ENCODE data around the gene FAM228B.
"Not testable (repeated sequence)": the region's sequence is repeated elsewhere in the genome, so short reads cannot be mapped to it uniquely, and the experiment has no call there.

FAM228B gene

DNA sequence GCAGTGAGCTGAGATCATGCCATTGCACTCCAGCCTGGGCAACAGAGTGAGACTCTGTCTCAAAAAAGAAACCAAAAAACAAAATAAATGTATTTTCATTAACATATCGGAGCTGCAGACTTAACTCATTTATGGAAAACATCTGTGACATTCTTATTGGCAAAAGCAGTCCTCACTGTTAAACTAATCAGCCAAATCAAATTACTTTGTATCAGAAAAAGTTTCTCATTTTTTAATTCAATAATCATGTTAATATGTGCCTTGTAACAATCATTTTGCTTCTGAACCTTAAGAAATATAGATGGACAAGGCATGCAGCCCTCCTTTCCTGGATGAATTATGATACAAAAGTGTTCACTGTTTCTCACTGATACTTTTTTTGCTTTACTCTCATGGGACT, 20.6 kb upstream of the FAM228B start:
- DNase-seq (ENCODE audit: low read depth in 2 of 2) = no peak

DNA sequence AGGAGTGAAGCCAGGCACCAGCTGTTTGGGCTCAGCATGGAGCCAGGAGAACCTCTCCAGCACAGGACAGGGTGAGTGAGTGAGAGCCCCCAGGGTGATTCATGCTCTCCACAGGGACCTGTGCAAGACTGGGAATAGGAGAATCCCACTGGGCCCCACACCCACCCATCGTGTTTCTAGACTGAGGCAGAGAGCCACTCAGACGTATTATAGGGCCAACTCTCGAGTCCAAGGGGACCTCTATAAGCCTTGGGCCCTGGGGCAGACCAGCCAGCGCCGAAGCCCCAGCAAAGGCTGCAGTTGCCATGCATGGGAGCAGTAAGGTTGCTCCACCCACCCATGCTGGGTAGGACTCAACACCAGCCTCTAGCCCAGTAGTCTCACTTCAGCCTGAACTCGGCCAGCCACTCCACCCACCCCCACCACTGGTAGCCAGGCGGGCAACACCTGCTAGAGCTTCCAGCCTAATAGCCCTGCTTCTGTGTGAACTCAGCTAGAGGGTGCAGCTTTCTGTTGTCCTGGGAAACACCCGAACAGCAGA, 19.1 kb upstream of the FAM228B start:
- DNase-seq (ENCODE audit: low read depth in 2 of 2) = no peak

GRCh38 chr2:24104906-24105305, 18.4 kb upstream of the FAM228B start:
- no peak for DNase-seq (ENCODE audit: low read depth in 2 of 2)

DNA sequence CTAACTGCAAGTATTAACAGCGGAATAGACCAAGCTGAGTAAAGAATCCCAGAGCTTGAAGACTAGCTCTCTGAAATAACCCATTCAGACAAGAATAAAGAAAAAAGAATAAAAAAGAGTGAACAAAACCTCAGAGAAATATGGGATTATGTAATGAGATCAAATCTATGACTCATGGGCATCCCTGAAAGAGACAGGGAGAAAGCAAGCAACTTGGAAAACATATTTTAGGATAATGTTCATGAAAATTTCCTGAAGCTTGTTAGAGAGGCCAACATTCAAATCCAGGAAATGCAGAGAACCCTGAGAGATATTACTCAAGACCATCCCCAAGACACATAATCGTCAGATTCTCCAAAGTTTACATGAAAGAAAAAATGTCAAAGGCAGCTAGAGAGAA, 17.5 kb upstream of the FAM228B start:
- DNase-seq (ENCODE audit: low read depth in 2 of 2) = no peak

GRCh38 chr2:24106786-24107185, 16.5 kb upstream of the FAM228B start:
- DNase-seq (ENCODE audit: low read depth in 2 of 2) = no peak

GRCh38 chr2:24107336-24107735, 15.9 kb upstream of the FAM228B start:
- DNase-seq (ENCODE audit: low read depth in 2 of 2) = no peak

DNA sequence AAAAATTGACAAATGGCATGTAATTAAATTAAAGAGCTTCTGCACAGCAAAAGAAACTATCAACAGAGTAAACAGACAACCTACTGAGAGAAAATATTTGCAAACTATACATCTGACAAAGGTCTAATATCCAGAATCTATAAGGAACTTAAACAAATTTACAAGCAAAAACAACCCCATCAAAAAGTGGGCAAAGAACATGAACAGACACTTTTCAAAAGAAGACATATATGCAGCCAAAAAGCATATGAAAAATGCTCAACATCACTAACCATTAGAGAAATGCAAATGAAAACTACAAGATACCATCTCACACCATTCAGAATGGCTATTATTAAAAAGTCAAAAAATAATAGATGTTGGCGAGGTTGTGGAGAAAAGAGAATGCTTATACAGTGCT, 13.8 kb upstream of the FAM228B start:
- DNase-seq (ENCODE audit: low read depth in 2 of 2) = not testable (repeated sequence)

DNA sequence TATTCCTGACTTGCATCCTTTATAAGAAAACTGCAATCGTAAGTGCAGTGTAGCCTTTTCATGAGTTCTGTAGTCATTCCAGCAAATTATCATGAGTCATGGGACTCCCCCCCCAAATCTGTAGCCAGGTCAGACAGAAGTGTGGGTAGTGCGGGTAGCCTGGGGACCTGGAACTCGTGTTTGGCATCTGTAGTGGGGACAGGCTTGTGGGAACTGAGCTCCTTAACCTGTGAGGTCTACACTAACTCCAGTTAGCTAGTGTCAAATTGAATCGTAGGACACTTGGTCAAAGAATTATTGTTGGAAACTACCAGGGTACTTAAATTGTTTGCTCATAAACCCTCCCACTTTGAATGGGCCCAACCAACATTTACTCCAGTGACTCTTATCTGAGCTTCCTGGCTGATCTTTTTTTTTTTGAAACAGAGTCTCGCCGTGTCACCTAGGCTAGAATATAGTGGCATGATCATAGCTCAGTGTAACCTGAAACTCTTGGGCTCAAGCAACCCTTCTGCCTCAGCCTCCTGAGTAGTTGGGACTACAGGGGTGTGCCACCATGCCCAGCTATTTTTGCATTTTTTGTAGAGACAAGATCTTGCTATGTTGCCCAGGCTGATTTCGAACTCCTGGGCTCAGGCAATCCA, 12.5 kb upstream of the FAM228B start:
- DNase-seq (ENCODE audit: low read depth in 2 of 2) = no peak

DNA sequence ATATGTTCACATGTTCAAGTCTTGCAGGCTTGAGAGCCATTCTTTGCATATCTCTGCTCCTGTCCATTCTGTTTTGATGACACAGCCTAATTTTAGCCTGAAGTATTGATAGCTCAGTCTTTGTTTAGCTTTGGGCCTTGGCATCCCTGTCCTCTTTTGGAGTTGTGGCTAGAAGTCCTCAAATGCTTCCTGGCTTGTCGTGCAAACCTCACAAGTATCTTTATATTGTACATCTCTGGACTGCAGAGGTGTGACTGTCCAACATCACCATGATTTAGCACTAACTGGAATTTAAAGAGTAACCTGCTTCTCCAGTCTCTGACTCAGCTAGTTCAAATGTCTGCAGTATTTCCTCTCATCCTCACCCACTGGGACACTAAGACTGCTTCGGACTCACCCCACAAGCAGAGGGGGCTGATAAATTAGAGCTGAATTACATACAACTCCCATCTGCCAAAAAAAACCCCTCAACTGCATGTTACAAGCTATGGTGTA, 11.8 kb upstream of the FAM228B start:
- no peak for DNase-seq (ENCODE audit: low read depth in 2 of 2)

- no peak for DNase-seq (ENCODE audit: low read depth in 2 of 2)
These were observed 8.2 kb upstream of the FAM228B start for GRCh38 chr2:24115057-24115456.

DNA sequence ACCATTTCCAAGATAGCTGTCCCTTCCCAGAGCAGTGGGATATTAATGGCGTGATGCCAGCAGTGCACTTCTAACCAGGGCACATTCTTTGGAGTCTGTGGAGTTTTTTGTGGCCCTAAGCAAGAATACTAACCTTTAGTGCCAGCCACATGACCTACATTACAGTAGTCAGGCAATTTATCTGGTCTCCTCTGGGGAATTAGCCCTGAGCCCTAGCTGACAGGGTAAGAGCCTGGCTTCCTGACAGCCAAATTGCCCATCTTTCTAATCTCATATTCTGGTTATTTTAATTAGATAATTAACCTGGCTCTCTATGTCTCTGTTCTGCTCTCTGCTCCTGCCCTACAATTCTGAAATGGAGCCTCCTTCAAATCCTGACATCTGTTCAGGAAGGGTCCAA, 5.4 kb upstream of the FAM228B start:
- DNase-seq (ENCODE audit: low read depth in 2 of 2) = no peak

- DNase-seq (ENCODE audit: low read depth in 2 of 2) = no peak
These were observed 2.2 kb upstream of the FAM228B start for GRCh38 chr2:24121066-24121465.

- no peak for DNase-seq (ENCODE audit: low read depth in 2 of 2)
These were observed 1.8 kb upstream of the FAM228B start for GRCh38 chr2:24121469-24121868.

DNA sequence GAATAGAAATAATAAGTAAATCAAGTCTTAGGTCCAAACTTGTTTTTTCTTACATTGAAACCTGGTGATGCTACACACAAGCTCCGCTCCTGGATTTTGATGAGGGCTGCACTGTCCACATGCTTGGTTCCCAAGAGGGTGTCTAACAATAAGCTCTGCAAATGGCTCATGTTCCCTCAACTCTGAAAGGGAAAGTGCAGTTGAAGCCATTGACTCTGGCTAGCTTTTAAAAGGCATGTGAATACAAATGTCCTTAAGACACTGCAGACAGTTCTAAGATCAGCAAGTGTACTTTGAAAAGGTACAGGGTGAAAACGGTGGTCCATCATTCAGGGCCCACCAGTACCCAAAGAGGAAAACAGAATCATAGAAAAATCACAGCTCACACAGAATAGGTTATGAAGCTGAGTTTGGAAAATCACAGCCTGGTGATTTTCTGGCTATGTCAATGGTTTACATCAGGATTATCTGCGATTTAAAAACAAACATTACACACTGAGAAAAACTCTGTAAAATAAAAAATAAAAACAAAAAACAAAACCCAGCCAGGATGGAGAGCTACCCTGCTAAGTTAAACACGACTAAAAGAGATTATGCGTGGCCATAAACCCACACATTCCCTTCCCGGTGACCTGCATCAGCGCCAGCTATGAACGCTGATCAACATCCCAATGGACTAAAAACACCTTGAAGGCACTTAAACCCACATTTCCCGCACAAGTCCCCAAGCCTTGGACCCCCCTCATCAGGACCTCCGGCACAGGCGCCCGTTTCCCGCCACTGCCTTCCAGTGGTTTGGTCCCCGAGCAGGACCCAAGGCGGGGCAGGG, 689 bp upstream of the FAM228B start:
- DNase-seq (ENCODE audit: low read depth in 2 of 2) = no peak

GRCh38 chr2:24123922-24124580, 782 bp downstream of the FAM228B start:
- no peak for DNase-seq (ENCODE audit: low read depth in 2 of 2)

DNA sequence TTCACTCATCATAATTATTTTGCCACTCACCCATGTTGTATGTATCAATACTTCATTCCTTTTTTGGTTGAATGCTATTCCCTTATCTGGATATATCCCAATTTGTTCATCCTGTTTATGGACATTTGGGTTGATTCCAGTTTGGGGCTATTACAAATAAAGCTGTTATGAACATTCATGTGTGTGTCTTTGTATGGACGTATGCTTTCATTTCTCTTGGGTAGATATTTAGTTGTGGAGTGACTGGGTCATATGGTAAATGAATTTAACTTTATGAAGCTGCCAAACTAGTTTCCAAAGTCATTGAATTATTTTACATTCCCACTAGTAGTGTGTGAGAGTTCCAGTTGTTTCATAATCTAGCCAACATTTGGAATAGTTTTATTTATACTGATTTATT, 2.7 kb downstream of the FAM228B start:
- DNase-seq (ENCODE audit: low read depth in 2 of 2) = no peak

- no peak for DNase-seq (ENCODE audit: low read depth in 2 of 2)
These were observed 9.3 kb downstream of the FAM228B start for GRCh38 chr2:24132543-24132942.

DNA sequence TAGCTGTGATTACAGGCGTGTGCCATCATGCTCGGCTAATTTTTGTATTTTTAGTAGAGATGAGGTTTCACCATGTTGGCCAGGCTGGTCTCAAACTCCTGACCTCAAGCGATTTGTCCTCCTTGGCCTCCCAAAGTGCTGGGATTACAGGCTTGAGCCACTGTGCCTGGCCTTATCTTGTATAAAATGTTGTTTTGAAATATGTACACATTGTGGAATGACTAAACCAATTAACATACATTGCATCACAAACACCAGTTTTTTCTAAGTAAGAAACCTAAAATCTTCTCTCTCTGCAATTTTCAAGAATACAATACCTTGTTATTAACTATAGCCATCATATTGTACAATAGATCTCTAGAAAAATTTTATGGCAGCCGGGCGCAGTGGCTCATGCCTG, 17.0 kb downstream of the FAM228B start:
- DNase-seq (ENCODE audit: low read depth in 2 of 2) = not testable (repeated sequence)

- DNase-seq (ENCODE audit: low read depth in 2 of 2) = no peak
These were observed 24.1 kb downstream of the FAM228B start for GRCh38 chr2:24147364-24147763.

DNA sequence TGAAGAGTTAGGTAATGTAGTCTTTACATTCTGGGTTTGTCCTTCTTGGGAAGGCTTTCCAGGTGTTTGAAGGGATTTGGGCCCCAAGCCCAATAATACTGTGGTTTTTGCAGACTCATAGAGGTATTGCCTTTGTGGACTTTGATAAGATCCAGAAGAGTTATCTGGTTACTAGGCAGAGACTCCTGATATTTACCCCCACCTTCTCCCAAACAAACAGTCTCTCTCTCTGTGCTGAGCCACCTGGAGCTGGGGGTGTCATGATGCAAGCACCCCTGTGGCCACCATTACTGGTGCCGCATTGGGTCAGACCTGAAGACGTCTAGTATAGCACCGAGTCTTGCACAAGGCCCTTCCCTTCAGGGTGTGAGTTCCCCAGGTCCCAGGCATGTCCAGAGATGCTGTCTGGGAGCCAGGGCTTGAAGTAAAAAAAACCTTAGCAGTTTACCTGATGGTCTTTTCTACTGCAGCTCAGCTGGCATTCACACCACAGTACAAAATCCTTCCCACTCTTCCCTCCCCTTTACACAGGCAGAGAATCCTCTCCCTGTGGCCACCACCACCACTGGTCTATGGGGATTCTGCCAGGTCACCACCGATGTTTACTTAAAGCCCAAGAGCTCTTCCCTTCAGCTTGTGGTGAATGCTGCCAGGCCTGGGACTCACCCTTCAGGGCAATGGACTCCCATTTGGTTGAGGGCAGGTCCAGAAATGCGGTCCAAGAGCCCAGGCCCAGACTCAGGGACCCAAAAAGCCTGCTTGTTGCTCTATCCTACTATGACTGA, 29.3 kb downstream of the FAM228B start:
- DNase-seq (ENCODE audit: low read depth in 2 of 2) = no peak

DNA sequence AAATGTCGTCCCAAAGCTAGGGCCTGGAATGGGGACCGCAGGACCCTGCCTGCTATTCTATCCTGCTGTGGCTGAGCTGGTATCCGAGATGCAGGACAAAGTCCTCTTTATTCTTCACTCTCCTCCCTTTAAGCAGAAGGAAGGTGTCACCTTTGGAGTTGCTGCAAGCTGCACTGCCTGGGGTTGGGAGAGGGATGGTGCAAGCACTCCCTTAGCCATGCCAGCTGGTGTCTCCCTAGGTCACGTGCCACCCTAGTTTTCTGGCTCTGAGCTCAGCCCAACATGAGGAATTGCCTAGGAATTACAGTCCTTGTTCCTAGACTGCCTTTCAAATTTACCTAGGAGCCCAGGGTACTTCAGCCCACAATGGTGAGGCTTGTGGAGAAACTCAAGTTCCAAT, 30.2 kb downstream of the FAM228B start:
- DNase-seq (ENCODE audit: low read depth in 2 of 2) = no peak

- no peak for DNase-seq (ENCODE audit: low read depth in 2 of 2)
These were observed 34.9 kb downstream of the FAM228B start for GRCh38 chr2:24158131-24158530.
